ENCODE results near the gene SLC26A11.

DNA sequence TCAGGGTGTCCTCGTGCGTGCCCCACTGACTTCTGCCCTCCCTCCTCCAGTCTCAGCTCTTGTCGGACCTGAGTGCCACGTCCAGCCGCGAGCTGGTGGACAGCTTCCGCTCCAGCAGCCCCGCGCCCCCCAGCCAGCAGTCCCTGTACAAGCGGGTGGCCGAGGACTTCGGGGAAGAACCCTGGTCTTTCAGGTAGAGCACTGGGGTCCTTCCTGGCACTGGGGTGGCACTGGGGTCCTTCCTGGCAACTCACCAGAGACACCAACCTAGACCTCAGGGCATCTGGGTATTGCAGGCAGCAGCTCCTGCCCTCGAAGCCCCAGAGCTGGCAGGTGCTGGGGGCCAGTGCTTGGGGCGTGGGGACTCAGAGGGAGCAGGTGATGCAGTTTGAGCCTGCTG, 25.1 kb upstream of the SLC26A11 start:
- TF ChIP-seq, protein P1, sequence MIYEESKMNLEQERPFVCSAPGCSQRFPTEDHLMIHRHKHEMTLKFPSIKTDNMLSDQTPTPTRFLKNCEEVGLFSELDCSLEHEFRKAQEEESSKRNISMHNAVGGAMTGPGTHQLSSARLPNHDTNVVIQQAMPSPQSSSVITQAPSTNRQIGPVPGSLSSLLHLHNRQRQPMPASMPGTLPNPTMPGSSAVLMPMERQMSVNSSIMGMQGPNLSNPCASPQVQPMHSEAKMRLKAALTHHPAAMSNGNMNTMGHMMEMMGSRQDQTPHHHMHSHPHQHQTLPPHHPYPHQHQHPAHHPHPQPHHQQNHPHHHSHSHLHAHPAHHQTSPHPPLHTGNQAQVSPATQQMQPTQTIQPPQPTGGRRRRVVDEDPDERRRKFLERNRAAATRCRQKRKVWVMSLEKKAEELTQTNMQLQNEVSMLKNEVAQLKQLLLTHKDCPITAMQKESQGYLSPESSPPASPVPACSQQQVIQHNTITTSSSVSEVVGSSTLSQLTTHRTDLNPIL (CRISPR knock-in tag; IDR thresholded peaks at IDR 0.05; ENCODE audit: low read depth) = no peak
- TF ChIP-seq, protein P2, sequence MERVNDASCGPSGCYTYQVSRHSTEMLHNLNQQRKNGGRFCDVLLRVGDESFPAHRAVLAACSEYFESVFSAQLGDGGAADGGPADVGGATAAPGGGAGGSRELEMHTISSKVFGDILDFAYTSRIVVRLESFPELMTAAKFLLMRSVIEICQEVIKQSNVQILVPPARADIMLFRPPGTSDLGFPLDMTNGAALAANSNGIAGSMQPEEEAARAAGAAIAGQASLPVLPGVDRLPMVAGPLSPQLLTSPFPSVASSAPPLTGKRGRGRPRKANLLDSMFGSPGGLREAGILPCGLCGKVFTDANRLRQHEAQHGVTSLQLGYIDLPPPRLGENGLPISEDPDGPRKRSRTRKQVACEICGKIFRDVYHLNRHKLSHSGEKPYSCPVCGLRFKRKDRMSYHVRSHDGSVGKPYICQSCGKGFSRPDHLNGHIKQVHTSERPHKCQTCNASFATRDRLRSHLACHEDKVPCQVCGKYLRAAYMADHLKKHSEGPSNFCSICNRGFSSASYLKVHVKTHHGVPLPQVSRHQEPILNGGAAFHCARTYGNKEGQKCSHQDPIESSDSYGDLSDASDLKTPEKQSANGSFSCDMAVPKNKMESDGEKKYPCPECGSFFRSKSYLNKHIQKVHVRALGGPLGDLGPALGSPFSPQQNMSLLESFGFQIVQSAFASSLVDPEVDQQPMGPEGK (CRISPR knock-in tag; IDR thresholded peaks at IDR 0.05; ENCODE audit: borderline replicate concordance) = no peak
